IPS DF 4.7 (cell line): Measurements from ENCODE around the gene MICALL1.

Source experiments
- DNase-seq: peaks from one replicate; pipeline ENCODE4 v3.0.0-alpha.2; 2013; ENCODE audit warnings: low spot score; ENCODE audit errors: extremely low read depth

Gene MICALL1

DNA sequence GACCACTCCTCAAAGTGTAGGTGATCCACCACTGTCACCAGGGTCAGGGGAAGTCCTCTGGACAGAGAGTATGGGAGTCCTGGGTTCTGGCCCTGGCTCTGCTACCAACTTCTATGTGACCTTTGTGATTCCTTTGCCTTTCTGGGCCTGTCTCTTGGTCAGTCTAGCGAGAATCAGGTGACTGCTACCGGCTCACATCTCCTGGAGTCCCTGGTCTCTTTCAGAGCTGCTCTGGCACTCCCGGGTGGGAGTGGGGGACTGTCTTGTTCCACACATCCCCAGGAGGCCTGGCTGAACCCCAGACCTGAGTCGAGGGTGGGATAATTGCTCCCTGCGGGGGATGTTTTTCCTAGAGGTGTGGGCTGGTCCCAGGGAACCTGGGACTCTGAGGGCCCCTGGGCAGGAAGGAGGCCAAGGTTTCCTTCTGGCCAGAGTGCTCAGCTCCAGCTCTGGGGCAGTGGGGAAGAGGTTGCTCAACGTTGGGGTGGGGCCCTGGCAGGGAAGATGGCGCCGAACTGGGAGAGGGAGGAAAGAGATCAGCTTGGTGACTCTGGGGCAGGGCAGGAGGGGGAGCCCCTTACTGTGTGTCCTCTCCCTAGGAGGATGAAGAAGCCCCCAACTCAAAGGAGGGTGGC, 76.2 kb downstream of the MICALL1 start:
- no peak for DNase-seq

- no peak for DNase-seq
These were observed 77.1 kb downstream of the MICALL1 start for GRCh38 chr22:37982938-37983859.

DNA sequence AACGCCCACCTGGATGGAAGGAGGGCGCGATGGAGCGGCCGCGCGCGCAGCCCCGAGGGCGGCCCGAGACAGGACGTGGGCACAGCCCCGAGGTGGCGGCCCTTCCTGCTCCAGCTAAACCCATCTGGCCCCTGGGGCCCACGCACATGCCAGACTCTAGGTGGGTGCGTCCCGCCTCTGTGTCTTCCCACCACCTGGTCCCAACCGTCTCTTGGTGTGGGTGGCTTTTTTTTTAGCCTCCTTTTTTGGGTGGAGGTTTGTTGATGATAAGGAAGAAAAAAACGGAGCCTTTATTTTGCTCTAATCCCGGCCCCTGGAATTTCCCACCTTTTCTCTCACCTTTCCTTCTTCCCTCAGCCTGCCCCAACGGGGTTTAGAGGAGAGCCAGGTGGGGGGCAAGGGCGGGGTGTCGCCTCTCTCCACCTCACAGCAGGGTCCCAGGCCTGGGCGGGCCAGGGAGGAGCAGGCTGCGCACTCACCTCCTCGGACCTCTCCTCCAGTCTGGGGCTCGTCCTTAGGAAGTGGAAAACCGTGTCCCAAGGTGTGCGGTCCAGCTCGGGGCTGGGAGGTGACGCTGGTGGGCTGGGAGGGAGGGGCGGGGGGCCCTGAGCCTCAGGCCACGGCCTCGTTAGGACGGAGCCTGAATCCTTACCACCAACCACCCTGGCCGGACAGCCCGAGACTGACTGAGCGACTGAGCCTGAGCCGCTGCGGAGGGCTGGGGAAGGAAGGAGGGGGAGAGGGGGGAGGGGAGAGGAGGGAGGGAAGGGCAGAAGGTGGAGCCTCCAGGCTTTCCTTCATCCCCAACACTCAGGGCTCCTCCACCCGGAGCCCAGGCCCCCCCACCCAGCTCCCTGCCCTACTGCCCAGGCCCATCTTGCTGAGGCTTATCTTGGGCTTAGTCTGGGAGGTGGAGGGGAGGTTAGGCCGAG, 78.0 kb downstream of the MICALL1 start, which contains the start of gene SOX10:
TSS of gene SOX10 (minus strand) at position 696 of the 932 bp plus-strand sequence. CDS start 771 bp downstream, outside the sequence.
- no peak for DNase-seq

DNA sequence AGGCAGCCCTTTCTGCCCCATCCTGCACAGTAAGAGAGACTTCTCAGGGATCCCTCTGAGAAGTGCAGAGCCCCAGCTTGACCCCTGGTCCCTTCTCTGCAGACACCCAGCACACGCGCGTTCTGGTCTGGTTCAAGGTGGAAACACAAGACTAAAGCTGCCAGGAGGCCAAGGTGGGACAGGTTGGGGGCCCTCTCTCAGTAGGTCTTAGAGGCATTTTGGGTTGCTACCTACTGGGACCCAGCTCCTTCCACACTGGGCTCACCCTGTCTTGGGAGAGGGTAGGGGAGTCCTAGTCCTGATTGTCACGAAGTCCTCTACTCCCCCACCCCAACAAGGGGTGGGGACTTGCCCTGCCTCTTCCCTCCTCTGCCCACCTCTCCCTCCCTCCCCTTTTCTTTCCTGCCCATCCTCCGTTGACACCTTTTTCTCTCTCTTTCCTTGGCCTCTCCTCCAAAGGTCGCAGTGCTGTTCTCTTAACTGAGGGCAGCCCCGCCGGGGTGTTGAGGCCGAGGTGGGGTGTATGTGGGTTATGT, 79.0 kb downstream of the MICALL1 start:
- DNase-seq, result no peak

DNA sequence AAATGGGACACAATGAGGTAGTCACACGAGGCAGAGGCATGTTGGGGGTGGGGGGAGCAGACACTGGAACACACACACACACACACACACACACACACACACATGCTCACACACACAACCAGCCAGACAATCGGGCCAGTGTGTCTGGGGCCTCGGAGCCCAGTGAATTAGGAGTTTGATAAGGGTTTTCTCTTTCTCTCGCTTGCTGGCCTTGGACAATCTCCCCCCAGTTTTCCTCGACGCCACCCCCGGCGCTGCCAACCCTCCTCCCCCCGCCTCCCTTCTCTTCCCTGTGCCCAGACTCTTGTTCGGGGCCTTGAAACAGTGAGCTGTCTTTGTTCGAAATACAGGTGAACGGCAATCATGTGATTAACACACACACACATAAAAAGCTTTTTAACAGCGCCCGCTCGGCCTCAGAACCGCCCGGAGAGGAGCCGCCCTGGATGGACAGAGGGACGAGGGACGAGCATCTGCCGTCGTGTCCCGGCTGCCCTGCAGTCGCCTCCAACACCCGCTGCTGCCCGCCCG, 79.7 kb downstream of the MICALL1 start:
- no peak for DNase-seq

DNA sequence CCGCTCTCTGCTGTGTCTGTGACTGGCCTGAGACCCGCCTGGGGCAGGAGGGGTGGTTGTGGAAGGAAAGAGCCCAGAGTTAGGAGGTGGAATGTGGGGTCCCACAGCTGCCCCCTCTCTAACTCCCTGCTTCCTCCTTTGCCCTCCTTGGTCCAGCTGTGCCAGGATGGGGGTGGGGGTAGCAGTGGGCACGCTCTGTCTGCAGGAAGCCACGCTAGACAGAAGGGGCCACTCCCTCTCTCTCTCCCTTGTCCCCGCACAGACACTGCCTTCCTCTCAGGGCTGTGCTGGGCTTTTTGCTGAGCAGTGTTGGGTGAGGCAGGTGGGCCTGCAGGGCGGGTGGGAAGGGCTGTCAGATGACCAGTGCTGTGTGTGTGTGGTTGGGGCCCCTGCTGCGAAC, 80.3 kb downstream of the MICALL1 start:
- no peak for DNase-seq

- no peak for DNase-seq
These were observed 83.3 kb downstream of the MICALL1 start for GRCh38 chr22:37989146-37990045.

GRCh38 chr22:37990301-37990700, 84.2 kb downstream of the MICALL1 start:
- no peak for DNase-seq

- no peak for DNase-seq
These were observed 84.8 kb downstream of the MICALL1 start for GRCh38 chr22:37990862-37991261.

- DNase-seq, result no peak
These were observed 85.8 kb downstream of the MICALL1 start for GRCh38 chr22:37991731-37992442.
